HG03521 (cell line): ENCODE data around the gene SORCS2.

Source experiments
- ATAC-seq: cut with Tn5 transposase; IDR thresholded peaks from one replicate; pipeline ENCODE4 v1.9.1; 2021; ENCODE audit warnings: mild to moderate bottlenecking, moderate library complexity; ENCODE audit not compliant: unreplicated experiment

The SORCS2 gene

DNA sequence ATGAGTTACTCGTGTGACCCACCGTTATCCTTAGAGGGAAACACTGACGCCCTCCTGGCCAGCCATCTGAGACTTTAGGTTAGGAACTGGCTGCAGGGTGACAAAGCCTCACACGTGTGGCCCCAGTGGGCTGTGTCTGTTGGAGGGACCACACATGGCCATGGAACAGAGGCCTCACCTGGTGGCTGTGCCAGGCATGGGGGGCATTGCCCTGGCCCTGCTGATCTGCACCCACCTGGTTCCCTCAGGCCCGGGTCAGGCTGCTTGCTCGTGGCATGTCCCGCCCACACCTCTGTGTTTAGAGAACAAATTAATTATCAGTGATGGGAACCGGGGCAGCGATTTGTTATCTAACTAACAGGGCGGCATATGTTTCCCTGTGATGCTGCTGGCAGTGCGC lies 343.3 kb downstream of the SORCS2 start:
- no peak for ATAC-seq

DNA sequence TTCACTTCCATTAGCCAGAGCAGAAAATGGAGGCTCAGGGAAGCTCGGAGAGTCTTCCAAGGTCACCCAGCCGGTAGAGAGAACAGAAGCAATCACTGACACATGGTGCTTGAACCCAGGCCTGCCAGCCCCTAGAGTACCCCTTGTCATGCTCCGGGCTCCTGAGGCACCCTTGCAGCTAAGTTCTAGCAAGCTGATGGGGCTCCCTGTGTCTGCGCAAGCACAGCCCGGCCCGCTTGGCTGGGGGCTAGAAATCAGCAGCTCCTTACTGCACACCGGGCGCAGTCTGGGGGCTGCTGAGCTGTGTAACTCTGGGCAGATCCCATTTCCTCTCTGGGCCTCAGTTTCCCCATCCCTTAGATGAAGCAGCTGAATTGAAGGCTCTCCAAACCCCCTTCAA lies 344.5 kb downstream of the SORCS2 start:
- no peak for ATAC-seq

DNA sequence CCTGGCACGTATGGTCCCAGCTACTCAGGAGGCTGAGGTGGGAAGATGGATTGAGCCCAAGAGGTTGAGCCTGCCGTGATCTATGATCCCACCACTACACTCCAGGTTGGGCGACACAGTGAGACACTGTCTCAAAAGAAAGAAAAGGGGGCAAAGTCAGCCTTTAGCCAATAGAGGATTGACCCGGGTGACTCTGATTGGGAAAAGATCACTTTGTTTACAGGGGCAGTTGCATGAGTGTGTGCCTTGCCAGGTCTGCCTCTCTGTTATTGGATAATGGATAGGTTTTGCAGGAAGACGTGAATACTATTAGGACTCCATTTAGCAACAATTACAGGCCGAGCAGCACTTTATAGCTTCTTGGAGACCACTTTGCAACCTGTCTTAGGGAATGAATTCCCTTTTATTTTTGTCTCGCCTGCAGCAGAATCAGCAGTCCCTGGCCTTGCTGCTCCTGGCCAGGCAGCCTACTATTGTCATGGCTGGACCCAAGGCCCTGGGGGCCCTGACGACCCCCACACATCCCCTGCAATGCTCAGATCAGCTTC lies 345.6 kb downstream of the SORCS2 start:
- ATAC-seq = no peak

DNA sequence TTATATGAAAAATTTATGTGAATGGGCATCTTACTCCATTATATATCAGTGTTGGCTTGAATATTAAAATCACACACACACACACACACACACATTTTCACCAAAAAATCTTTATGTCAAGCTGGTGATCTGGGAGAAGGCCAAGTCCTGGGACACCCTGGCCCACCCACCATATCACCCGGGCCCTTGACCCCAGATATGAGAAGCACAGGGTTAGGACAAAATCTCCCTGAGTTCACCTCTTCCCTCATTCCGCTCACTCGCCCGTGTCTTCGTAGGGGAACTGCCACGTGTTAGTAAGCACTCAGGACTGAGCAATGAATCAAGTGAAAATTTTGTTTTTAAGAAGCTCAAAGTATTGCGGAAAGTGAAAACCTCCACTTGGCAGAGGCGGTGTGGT lies 346.2 kb downstream of the SORCS2 start:
- ATAC-seq = no peak

DNA sequence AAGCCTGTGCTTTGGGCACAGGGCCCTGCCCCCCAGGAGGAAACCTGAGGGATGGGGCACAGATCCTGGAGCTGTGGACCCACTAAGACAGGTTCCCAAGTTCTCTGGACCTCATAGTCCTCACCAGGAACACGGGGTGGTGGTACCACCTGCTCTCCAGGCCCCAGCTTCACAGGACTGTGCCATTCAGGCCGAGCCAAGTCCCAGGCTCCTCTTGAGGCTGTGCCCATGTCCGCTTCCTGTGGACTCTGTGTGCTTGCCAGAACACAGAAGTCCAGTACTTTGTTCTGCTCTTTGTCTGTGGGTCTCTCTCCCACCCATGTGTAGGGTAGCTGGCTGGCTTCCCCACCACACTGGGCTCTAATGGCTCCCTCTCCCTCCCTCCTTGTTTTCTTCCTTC lies 346.8 kb downstream of the SORCS2 start:
- ATAC-seq = no peak

DNA sequence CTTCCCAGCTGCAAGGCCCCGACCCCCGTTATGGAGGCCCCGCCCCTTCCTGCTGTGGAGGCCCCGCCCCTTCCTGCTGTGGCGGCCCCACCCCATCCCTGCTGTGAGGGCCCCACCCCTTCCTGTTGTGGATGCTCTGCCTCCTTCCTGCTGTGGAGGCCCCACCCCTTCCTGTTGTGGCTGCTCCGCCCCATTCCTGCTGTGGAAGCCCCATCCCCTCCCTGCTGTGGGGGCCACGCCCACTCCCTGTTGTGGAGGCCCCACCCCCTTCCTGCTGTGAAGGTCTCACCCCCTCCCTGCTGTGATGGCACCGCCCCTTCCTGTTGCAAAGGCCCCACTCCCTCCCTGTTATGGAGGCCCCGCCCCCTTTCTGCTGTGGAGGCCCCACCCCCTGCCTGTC lies 347.3 kb downstream of the SORCS2 start:
- ATAC-seq = no peak

DNA sequence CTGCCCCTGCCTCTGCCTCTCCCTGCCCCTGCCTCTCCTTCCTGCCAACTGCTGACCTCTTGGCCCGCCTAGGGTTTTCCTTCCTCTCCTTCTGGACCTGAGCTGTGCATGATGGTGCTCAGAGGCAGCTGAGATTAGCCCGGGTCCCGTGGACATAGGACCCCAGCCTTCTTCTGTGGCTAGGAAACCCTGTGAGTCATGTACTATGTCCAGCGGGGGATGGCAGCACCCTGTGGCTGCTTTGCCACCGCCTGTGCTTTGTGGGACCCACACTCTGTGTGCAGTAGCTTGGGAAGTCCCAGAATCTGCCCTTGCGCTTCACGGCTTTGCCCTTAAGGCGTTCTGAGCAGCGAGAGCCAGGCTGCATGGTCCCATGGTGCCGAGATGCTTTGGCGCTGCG lies 347.9 kb downstream of the SORCS2 start:
- ATAC-seq = no peak

DNA sequence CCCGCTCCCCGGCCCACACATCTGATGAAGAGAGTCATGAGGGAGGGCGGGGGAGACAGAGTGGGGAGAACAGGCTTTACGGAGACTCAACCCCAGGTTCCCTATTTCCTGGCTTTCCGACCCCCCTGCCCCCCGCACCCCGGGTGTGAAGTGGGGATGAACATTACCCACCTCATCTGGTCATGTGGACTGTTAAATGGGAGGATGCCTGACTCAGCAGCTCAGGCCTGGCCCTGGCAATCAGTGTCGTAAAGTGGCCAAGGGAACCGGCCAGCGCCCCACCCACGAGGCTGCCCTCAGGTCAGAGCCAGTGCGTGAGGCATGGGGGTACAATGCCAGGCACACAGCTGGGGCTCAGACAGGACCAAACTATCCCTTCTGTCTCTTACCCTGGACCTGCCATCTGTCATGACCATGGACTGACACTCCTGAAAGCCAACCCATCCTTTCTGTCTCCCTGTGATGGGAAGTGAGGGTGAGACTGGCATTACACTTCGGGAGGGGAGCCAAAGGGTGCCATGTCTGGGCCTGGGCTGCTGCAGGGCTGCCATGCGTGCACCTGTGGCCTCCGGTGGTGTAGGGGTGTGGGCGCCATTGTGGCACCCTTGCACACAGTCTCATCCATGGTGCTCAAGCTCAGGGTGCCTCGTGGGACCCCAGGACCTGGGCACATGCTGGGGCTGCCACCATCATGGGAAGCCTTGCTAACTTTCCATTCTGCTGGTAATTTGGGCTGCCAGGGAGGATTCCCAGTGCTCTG lies 348.5 kb downstream of the SORCS2 start:
- no peak for ATAC-seq

DNA sequence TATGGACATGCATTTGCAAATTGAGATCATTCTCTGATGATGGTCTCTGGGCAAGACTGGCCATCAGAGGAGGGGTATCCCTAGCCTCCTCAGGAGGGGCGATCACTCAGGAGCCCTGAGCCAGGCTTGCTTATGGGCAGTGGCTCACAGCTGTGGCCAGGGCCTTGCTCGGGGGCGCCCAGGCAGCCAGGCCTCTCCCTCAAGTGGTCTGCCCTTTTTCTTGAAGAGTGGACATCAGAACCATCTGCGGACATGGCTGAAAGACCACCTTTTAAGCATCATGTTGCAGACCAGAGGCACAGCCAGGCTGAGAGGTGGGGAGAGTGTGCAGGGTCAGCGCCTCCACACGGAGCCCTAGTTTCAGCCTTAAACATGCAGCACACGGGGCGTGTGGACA lies 349.1 kb downstream of the SORCS2 start:
- ATAC-seq = no peak

DNA sequence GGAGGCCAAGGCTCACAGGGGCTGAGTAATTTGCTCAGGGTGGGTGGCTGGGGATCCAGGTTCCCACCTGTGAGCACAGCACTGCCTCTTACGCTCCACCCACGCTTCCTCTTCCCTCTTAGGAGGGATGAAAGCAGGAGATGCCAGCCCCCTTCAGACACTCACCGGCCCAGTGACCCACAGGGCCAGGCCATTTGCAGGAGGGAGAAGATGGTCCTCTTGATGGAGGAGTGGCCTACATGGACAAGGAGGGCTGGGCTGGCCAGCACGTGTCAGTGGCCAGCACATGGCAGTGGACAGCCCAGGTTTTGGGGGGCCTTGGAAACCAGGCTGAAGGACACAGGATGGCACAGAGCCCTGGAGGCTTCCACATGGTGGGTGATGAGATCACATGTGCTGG lies 350.4 kb downstream of the SORCS2 start:
- ATAC-seq = no peak

DNA sequence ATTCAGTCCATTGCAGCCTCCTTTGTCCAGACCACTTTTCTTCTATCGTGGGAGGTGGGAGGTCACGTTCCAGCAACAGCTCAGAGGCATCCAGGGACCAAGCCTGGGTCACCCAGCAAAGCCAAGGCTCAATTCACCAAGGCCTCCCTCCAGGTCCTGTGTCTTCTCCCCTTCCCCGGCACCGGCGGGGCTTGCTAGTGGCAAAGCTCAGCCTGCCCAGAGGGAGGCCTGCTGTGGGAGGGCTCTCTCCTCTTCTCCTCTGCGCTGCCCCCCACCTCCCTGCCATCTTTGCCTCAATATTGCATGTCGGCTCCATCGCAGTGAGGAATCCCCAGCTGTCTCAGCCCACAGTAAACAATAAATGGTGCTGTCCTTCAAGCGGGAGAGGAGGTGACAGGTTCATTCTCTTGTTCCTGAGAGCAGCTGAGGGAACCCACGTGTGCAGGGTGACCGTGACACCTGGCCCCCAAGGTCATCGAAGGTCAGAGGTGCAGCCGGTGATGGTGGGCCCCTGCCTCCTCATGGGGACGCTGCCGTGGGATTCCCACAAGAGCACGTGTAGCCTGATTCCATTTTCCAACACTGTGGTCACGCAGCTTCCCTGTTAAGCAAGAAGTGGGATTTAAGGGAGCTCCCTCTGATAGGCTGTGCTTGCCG lies 353.9 kb downstream of the SORCS2 start:
- no peak for ATAC-seq

DNA sequence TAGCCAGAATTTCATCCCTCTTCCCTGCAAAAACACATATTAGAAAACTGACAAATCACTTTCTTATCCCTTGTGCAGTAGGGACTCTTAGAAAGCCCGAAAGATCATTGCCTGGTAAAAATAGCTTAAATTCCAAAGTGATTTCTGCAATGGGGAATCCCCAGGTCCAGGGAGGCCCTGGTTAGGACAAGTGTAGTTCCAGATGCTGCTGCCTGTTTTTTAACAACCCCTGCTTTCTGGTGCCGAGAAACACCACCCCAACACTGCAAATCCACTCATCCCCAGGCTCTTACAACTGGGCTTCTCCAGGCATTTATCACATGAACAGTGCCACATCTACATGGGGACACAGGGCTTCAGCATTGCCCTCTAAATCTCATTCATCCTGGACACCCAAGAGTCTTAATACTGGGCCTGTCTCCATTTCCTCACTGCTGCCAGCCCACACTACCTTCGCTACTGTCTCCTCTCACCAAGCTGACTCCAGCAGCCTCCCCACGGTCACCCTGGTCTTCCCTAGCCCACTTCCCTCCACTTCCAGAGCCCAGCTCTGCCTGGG lies 354.6 kb downstream of the SORCS2 start:
- ATAC-seq = no peak

DNA sequence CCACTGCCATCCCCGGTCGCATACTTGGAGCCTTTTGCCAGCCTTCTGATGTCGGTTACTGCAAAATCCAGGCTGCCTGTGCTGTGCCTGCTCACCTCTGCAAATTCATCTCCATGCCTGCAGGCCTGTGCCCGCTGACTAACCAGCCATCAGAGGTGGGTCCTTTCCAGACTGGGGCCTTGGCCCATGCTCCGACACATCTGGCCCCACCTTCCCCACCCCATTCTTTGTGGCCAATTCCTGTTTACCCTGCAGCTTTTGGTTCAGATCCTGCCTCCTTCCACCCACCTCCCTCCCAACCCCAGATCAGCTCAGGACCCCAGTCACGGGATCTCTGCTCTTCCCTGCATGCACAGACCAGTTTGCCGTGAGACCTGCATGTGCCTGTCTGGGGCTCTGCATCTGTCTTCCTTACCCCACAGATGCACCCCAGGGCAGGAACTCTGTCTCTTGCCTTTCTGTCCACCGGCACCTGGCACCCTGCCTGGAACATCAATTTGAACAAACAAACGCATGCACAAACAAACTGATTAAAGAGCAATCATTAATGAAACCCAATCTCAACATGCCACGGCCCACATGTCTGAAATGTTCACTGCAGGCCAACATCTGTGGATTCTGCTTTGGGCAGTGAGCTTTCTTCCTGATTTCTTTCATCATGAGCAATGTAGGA lies 355.2 kb downstream of the SORCS2 start:
- ATAC-seq = no peak

DNA sequence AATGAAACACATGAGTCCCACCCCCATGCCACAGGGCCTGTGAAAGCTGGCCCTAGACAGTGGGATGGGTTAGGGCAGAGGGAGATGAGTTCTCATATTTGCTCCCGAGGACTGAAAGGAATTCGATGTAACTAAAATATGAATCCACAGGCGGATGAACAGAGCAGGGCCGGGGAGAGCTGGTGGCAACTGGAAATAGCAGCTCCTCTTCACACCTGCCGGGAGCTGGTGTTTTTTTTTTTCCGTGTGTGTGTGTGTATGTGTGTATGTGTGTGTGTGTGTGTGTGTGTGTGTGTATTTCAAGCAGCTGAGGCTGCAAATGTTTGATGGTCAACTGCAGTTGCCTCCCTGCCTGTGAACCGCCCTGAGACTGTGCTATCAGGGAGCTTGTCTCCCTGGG lies 357.5 kb downstream of the SORCS2 start:
- ATAC-seq = no peak

DNA sequence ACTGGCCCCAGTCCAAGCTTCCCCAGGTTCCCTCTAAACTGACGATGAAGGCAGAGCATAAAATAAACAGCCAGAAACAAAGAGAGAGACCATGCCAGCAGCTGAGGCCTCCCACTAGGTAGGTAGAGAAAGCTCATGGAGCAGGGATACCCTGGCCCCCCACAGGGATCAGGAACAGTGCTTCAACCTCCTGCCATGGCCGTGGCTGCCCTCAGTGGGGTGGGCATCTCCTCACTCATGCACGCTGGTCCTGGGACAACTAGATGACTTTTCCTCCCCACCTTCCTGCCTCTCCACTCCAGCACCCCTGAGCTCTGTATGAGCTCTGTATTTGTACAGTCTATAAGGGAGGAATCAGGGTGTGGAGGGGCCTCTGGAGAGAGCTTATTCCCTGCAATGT lies 360.1 kb downstream of the SORCS2 start:
- no peak for ATAC-seq

DNA sequence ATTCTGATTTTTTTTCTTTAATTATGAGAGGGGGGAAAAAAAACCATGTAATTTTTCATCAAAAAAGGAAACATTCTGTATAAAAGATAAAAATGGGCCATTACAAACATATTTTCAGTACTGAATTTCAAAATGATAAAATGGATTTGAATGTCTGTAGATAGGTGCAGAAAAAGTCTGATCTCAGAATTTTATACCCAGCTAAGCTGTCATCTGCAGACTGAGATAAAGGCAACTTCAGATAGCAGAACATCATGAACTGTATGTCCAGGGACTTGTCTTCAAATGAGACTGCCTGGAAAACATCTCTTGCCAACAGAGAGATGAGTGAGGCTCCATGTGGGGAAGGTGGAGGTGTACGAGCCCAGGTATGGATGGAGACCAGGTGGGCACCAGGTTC lies 360.9 kb downstream of the SORCS2 start:
- ATAC-seq = no peak

DNA sequence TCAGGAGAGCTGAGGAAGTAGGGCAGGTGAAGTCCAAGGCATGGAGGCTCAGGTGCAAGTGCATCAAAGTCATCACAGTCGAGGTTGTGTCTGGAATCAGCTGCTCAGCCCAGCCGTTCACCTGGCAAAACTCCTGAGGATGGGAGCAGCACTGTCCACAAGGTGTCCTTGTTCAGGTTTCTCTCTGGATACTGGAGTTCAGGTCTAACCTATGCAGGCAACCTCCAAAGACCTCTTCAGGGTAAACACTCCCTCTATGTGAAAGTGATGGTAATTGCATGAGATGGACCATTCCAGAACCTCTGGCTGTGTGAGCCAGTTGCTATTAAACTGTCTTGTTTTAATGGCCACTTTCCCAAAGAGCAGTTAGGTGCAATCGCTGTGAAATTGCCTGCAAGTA lies 362.6 kb downstream of the SORCS2 start:
- ATAC-seq = no peak

DNA sequence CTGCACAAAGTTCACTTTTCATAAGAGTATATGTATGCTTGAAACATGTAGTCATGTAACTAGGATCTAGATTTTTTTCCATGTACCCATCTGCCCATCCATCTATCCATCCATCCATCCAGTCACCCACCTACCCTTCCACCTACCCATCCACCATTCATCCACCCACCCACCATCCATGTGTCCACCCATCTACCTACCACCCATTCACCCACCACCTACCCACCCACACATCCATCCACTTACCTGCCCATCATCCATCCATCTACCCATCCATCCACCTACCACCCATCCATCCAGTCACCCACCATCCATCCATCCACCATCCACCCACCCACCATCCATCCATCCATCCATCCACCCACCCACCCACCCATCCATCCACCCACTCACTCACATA lies 364.2 kb downstream of the SORCS2 start:
- ATAC-seq = no peak

DNA sequence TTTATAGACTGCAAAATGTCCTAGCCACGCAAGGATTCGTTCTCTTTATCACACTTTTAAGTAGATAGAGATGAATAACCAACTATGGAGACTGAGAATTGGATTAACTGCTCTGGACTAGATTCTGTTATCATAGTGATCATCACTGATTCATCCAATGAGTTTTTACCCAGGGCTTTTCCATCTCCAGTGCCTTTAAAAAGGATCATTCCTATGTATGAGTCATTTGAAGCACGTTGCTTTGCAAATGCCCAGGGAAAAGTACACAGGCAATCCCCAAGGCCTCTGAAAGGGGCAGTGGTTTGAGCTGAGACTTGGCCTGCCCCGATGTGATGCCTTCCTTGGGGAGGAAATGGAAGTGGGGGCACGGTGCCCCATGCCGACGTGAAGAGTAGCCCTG lies 365.1 kb downstream of the SORCS2 start:
- ATAC-seq = no peak

DNA sequence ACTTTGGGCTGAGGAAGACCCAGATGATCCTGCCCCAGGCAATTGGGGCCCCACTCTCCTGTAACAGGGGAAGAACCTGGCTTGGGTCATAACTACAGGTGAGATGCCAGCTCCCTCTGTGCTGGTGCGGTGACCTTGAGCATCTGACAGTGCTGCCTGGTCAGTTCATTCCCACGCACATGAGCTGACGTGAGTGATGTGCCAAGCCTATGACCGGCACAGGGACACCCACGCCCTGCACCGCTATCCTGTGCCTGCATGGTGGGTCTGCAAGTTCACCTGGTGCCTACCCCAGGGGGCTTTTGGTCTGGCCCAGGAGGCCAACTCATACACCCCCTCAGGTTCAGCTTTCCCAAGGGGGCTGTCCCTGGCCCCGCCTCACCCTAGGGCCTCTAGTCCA lies 366.1 kb downstream of the SORCS2 start:
- no peak for ATAC-seq

DNA sequence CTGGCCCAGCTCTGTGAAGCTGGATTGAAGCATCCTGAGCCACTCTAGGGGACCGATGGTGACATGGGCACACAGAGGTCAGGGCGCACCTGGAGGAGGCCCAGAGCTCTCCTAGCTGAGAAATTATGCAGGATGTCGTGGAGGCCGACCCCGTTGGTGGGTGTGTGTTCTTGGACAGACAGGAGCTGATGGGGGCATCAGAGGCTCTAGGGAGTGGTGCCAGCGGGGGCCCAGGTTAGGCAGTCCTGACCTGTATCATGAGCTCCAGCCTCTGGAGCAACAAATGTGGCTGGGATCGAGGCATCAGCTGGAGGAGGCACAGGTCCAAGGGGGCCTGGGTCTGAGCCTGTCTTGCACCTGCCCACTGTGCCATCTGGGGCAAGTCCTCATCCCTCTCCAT lies 367.0 kb downstream of the SORCS2 start:
- ATAC-seq = no peak
